OCI-LY1 (cell line): ENCODE data around the gene STK31.

Experiments
- H2AFZ ChIP-seq: fragments of 200-600 bp; sonication (generic), shearing (Covaris generic); 2 replicates; pipeline ENCODE4 v1.6.0; 2014; ENCODE audit warnings: antibody characterized with exemption, mild to moderate bottlenecking, low read length
- H3F3A ChIP-seq: fragments of 200-600 bp; sonication (generic), shearing (Covaris generic); 2 replicates; pipeline ENCODE4 v1.6.0; 2014; ENCODE audit warnings: mild to moderate bottlenecking, antibody characterized with exemption, low read length, moderate library complexity; ENCODE audit not compliant: insufficient read depth
- H3K27ac ChIP-seq: fragments of 200-600 bp; sonication (generic); 2 replicates; pipeline ENCODE4 v1.5.1; 2014; ENCODE audit warnings: low read length, mixed run types, mild to moderate bottlenecking, low read depth; ENCODE audit not compliant: poor library complexity, severe bottlenecking
- H3K27me3 ChIP-seq: fragments of 200-600 bp; sonication (generic); 2 replicates; pipeline ENCODE4 v1.6.0; 2014; ENCODE audit warnings: antibody characterized with exemption, mild to moderate bottlenecking, low read length, moderate library complexity; ENCODE audit not compliant: insufficient read depth
- H3K36me3 ChIP-seq: fragments of 200-600 bp; sonication (generic); 2 replicates; pipeline ENCODE4 v1.6.1; 2014; ENCODE audit warnings: mild to moderate bottlenecking, antibody characterized with exemption, low read length, moderate library complexity, mixed read lengths; ENCODE audit not compliant: insufficient read depth
- H3K4me1 ChIP-seq: fragments of 200-600 bp; sonication (generic); 2 replicates; pipeline ENCODE4 v1.5.1; 2014; ENCODE audit warnings: mild to moderate bottlenecking, low read length, moderate library complexity; ENCODE audit not compliant: insufficient read depth, severe bottlenecking
- H3K4me2 ChIP-seq: fragments of 200-600 bp; sonication (generic), shearing (Covaris generic); 2 replicates; pipeline ENCODE4 v1.6.1; 2014; ENCODE audit warnings: low read length
- H3K4me3 ChIP-seq: fragments of 200-600 bp; sonication (generic); 2 replicates; pipeline ENCODE4 v1.5.1; 2014; ENCODE audit warnings: low read length, low read depth, mild to moderate bottlenecking, mixed read lengths; ENCODE audit not compliant: poor library complexity, severe bottlenecking
- H3K79me2 ChIP-seq: fragments of 200-600 bp; shearing (Covaris generic); 2 replicates; pipeline ENCODE4 v1.6.1; 2016; ENCODE audit warnings: mixed run types, low read length, mixed read lengths; ENCODE audit not compliant: insufficient read depth
- H3K9ac ChIP-seq: fragments of 200-600 bp; sonication (generic), shearing (Covaris generic); 2 replicates; pipeline ENCODE4 v1.6.1; 2014; ENCODE audit warnings: mild to moderate bottlenecking, low read length, mixed read lengths
- H3K9me2 ChIP-seq: fragments of 200-600 bp; sonication (generic), shearing (Covaris generic); 2 replicates; pipeline ENCODE4 v1.6.1; 2014; ENCODE audit warnings: low read depth, mild to moderate bottlenecking, low read length, mixed read lengths
- H3K9me3 ChIP-seq: fragments of 200-600 bp; shearing (Covaris generic); 2 replicates; pipeline ENCODE4 v1.6.1; 2014; ENCODE audit warnings: low read length, mixed read lengths
- H4K20me1 ChIP-seq: fragments of 200-600 bp; sonication (generic), shearing (Covaris generic); 2 replicates; pipeline ENCODE4 v1.6.0; 2016; ENCODE audit warnings: mild to moderate bottlenecking, low read length; ENCODE audit not compliant: insufficient read depth
- CTCF ChIP-seq: fragments of 200-600 bp; sonication (generic), shearing (Covaris generic); IDR thresholded peaks from 2 replicates; pipeline ENCODE4 v1.5.1; 2017; ENCODE audit warnings: mild to moderate bottlenecking, antibody characterized with exemption, low read length, moderate library complexity, mixed read lengths
- EZH2 ChIP-seq: fragments of 200-600 bp; sonication (generic), shearing (Covaris generic); IDR thresholded peaks from 2 replicates; pipeline ENCODE4 v1.8.0; 2017; ENCODE audit warnings: borderline replicate concordance, mixed run types, mild to moderate bottlenecking, antibody characterized with exemption, low read length, moderate library complexity, mixed read lengths

Gene STK31

GRCh38 chr7:23712368-23713284 lies 2.6 kb downstream of the STK31 start:
- no peaks in the 10 kb centered on the region for H4K20me1 ChIP-seq
- H3K9ac ChIP-seq: no peak overlapping the region
- H3K27me3 ChIP-seq: no peaks in the 10 kb centered on the region; the same call in 1 of the 2 replicates
- H3K4me3 ChIP-seq: no peak overlapping the region
- H3K36me3 ChIP-seq: no peaks in the 10 kb centered on the region
- H3K27ac ChIP-seq: no peak overlapping the region
- H3K79me2 ChIP-seq: no peaks in the 10 kb centered on the region
- no peaks in the 10 kb centered on the region for H3K9me3 ChIP-seq
- H3F3A ChIP-seq: no peaks in the 10 kb centered on the region
- TF ChIP-seq CTCF (peak; percentile 87), EZH2 (no peak)
- H3K4me2 ChIP-seq: no peak overlapping the region
- no peak overlapping the region for H2AFZ ChIP-seq
- no peaks in the 10 kb centered on the region for H3K9me2 ChIP-seq
- no peaks in the 10 kb centered on the region for H3K4me1 ChIP-seq

- no peaks in the 10 kb centered on the region for H3K36me3 ChIP-seq
- no peak overlapping the region for H3K4me3 ChIP-seq
- H3K79me2 ChIP-seq: no peaks in the 10 kb centered on the region
- no peaks in the 10 kb centered on the region for H3F3A ChIP-seq
- H3K9me2 ChIP-seq: no peaks in the 10 kb centered on the region
- H3K4me1 ChIP-seq: no peaks in the 10 kb centered on the region
- TF ChIP-seq CTCF (no peak), EZH2 (no peak)
- H3K9ac ChIP-seq: no peak overlapping the region
- H3K27me3 ChIP-seq: no peaks in the 10 kb centered on the region; the same call in 1 of the 2 replicates
- H3K4me2 ChIP-seq: no peak overlapping the region
- H4K20me1 ChIP-seq: no peaks in the 10 kb centered on the region
- no peak overlapping the region for H2AFZ ChIP-seq
- no peaks in the 10 kb centered on the region for H3K9me3 ChIP-seq
- no peak overlapping the region for H3K27ac ChIP-seq
These were observed 3.5 kb downstream of the STK31 start for GRCh38 chr7:23713285-23714149.

- Histone ChIP-seq H3K4me1 (no peaks in the 10 kb centered on the region), H2AFZ (no peak overlapping the region), H3K9me2 (no peaks in the 10 kb centered on the region), H3K27me3 (no peaks in the 10 kb centered on the region; the same call in 1 of the 2 replicates), H3K36me3 (no peaks in the 10 kb centered on the region), H4K20me1 (no peaks in the 10 kb centered on the region), H3K4me2 (no peak overlapping the region), H3K9me3 (no peaks in the 10 kb centered on the region), H3K9ac (no peak overlapping the region), H3K4me3 (no peak overlapping the region), H3F3A (no peaks in the 10 kb centered on the region), H3K27ac (no peak overlapping the region), H3K79me2 (no peaks in the 10 kb centered on the region)
- TF ChIP-seq EZH2 (no peak), CTCF (no peak)
These were observed 4.1 kb downstream of the STK31 start for GRCh38 chr7:23714150-23714464.
